Psoas muscle (tissue), 8 donors: ENCODE measurements around the gene FOXP1. TPM values are rescaled to one million over a fixed set of nuclear protein-coding genes. Genes with fewer than 3 reads are reported as not detected.
A peak's percentile ranks its signal among the peaks of the same experiment; 100 is the strongest.

Experiments used
- ATAC-seq, 4 donors: fragments of 200-7000 bp; cut with Tn5 transposase; one replicate each; pipeline ENCODE4 v1.9.1; 2020; ENCODE audit warnings: moderate library complexity in 3 of 4, mild to moderate bottlenecking in 2 of 4
- DNase-seq, 2 donors: peaks; one replicate each; pipeline ENCODE4 v3.0.0-alpha.2; 2020
- H3K27ac ChIP-seq: fragments of 200-600 bp; one replicate; pipeline ENCODE4 v1.8.0; 2022
- H3K27me3 ChIP-seq, 3 donors: fragments of 200-600 bp in 1 of 3; one replicate each; pipeline versions ENCODE4 v1.6.1 to v1.8.0; 2013 to 2022; ENCODE audit warnings: low read length in 2 of 3, mild to moderate bottlenecking in 2 of 3, moderate library complexity in 1 of 3; ENCODE audit not compliant: insufficient read depth in 3 of 3
- H3K36me3 ChIP-seq, 2 donors: fragments of 200-600 bp in 1 of 2; one replicate each; pipeline versions ENCODE4 v1.6.1 to v1.8.0; 2013 to 2022; ENCODE audit warnings: low read depth in 1 of 2, mild to moderate bottlenecking in 1 of 2, moderate library complexity in 1 of 2; ENCODE audit not compliant: insufficient read depth in 1 of 2
- H3K4me1 ChIP-seq: fragments of 200-600 bp; one replicate; pipeline ENCODE4 v1.8.0; 2022
- H3K4me3 ChIP-seq: fragments of 200-600 bp; one replicate; pipeline ENCODE4 v1.8.0; 2022; ENCODE audit warnings: mild to moderate bottlenecking
- H3K9me3 ChIP-seq: fragments of 200-600 bp; one replicate; pipeline ENCODE4 v1.8.0; 2022
- CTCF ChIP-seq: fragments of 200-600 bp; IDR thresholded peaks from one replicate; pipeline ENCODE4 v1.8.0; 2022; ENCODE audit warnings: antibody characterized with exemption
- WGBS, 3 donors: extraction: QIAGEN DNeasy Blood & Tissue Kit; methylation state at CpG; one replicate each; pipeline versions ENCODE4 v1.1.6 to v1.1.7; 2013; 5-methylcytosine and 5-hydroxymethylcytosine counted together
- intact Hi-C, 2 donors: fragments of 100-400 bp; cut with DNase I; formaldehyde crosslinking; loops; one replicate each; pipeline versions ENCODE4 v1.11.0 to v1.14.2; 2022
- polyA plus RNA-seq, 3 donors: library from polyadenylated mRNA; stranded (reverse); fragments of 200-250 nt; gene quantifications; one replicate each; pipeline ENCODE4 v1.2.3, GENCODE V29; 2013
- total RNA-seq, 4 donors: library from RNA; stranded (reverse); fragmentation: NEBNext Ultra II Directional in 2 of 4; extraction: Animal tissue kit (Norgen Biotek cat#: 25700) in 2 of 4; gene quantifications; one replicate each; pipeline versions ENCODE4 v1.2.1 to v1.2.4, GENCODE V29; 2021 to 2023
- donor health status: healthy with polysubstance abuse.
- donor health status: DM: no; HTN: no; CAD: no; lungs with moderate emphysema.
- donor health status: Bipolar disorder and iron deficiency.
- donor health status: healthy.
- donor health status: DM: yes; HTN: yes; CAD: no.
- donor health status: DM: no; HTN: no; CAD: no.
- donor health status: DM: no; HTN: no; CAD: no.
- donor health status: DM: yes; HTN: yes; CAD: no.

FOXP1 gene
- total and polyA plus RNA-seq, 7 donors = 2.6 to 26.4 (median 15.4) TPM

DNA sequence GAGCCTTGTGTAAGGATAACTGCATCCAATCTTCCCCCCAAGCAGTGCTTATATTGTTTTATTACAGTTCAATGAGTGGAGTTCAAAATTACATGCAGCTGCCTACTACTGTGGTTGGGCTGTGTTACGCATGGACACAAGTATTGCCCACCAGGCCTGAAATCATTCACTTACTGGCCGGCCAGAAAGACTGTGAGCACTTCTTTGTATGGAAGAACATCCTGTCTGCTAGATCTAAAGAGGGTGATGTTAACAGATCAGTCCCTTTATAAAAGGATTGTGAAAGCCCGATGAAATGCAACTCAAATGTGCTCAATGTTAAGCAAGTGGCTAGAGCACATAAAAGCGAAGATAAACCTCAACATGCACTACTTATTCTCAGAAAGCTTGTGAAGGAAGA is 132.5 kb downstream of the FOXP1 start:
- no peak for TF ChIP-seq CTCF

DNA sequence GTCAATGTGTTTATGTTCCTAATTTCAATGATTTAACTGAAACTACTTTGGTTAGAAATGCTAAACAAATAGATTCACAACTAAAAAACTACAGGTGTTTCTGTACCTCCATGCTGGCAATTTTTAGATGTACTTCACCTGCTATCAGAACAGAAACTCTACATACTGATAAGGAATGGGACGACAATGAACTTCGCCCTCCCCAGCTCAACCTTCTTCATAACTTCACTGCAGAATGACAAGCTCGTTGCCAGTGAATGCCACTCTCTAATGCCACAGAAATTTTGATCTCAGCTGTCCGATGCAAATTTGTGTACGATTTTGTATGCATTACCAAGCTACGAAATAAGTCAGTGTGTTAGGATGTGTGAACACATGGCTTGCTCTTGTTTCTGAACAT is 133.4 kb downstream of the FOXP1 start:
- no peak for TF ChIP-seq CTCF
- ATAC-seq (no peak), DNase-seq (no peak)
- intact Hi-C loops = loop anchor here in 1 of 2 donors (5.0 kb wide), 1 partner anchor 37 kb away; no protein-coding TSS in a partner anchor
- H3K4me3 ChIP-seq = no peak overlapping the region
- no peaks in the 10 kb centered on the region for H3K27me3 ChIP-seq
- no peaks in the 10 kb centered on the region for H3K36me3 ChIP-seq
- 47 to 69% (median 56%) methylated on average over 6 of the region's 6 CpGs for WGBS, 3 donors
- H3K9me3 ChIP-seq = no peaks in the 10 kb centered on the region
- H3K27ac ChIP-seq = no peak overlapping the region
- peaks cover 28% of the 10 kb centered on the region for H3K4me1 ChIP-seq

More for the DNA sequence above, 132.5 kb downstream of the FOXP1 start:
- 85 to 92% (median 87%) methylated on average over 4 of the region's 4 CpGs for WGBS, 3 donors
- ATAC-seq = no peak
- DNase-seq = no peak
- H3K27me3 ChIP-seq = no peaks in the 10 kb centered on the region
- no peak overlapping the region for H3K27ac ChIP-seq
- no peaks in the 10 kb centered on the region for H3K36me3 ChIP-seq
- intact Hi-C loops = loop anchor here in 1 of 2 donors (5.0 kb wide), 1 partner anchor 36 kb away; no protein-coding TSS in a partner anchor
- peaks cover 28% of the 10 kb centered on the region for H3K4me1 ChIP-seq
- H3K9me3 ChIP-seq = no peaks in the 10 kb centered on the region
- no peak overlapping the region for H3K4me3 ChIP-seq

GRCh38 chr3:71447803-71448202 is 135.7 kb downstream of the FOXP1 start:
- peak overlapping the region; percentile 39 for H3K27ac ChIP-seq

DNA sequence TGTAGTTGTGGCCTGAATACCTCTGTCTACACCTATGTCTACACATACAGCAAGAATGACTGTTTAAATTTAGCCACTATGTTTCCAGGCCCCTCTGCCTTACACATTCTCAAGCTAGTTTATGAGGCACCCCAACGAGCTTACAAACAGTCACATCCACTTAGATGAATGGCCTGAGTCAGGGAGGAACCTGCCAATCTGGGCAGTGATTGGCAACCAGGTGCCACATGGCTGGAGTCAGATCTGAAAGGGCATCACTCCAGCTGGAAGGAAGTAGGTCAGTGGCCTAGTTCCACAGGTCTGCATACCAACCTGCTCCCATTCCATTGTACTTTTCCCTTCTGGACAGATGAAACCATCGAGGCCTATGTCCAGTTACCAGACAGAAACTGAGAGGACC is 136.3 kb downstream of the FOXP1 start:
- Histone ChIP-seq H3K4me3 (no peak overlapping the region), H3K36me3 (no peaks in the 10 kb centered on the region), H3K27ac (peak overlapping the region; percentile 32), H3K4me1 (peaks cover 28% of the 10 kb centered on the region), H3K27me3 (no peaks in the 10 kb centered on the region), H3K9me3 (no peaks in the 10 kb centered on the region)
- DNase-seq (peak in 1 of 2 donors; percentile 70), ATAC-seq (peak; percentile 93 to 95 (median 94))
- TF ChIP-seq CTCF = no peak
- 25 to 37% (median 36%) methylated on average over 2 of the region's 2 CpGs for WGBS, 3 donors
- intact Hi-C loops = loop anchor here in 1 of 2 donors (5.0 kb wide), 1 partner anchor 135 kb away; the partner anchor contains the start of gene FOXP1

More at GRCh38 chr3:71447803-71448202, 135.7 kb downstream of the FOXP1 start:
- no peaks in the 10 kb centered on the region for H3K9me3 ChIP-seq
- peaks cover 28% of the 10 kb centered on the region for H3K4me1 ChIP-seq
- ATAC-seq (peak in 3 of 4 donors; percentile 27 to 54 (median 50)), DNase-seq (no peak)
- TF ChIP-seq CTCF = no peak
- H3K36me3 ChIP-seq = no peaks in the 10 kb centered on the region
- no peaks in the 10 kb centered on the region for H3K27me3 ChIP-seq
- intact Hi-C loops = loop anchor here in 1 of 2 donors (5.0 kb wide), 1 partner anchor 134 kb away; the partner anchor contains the start of gene FOXP1
- 24 to 56% (median 27%) methylated on average over 5 of the region's 5 CpGs for WGBS, 3 donors
- no peak overlapping the region for H3K4me3 ChIP-seq

DNA sequence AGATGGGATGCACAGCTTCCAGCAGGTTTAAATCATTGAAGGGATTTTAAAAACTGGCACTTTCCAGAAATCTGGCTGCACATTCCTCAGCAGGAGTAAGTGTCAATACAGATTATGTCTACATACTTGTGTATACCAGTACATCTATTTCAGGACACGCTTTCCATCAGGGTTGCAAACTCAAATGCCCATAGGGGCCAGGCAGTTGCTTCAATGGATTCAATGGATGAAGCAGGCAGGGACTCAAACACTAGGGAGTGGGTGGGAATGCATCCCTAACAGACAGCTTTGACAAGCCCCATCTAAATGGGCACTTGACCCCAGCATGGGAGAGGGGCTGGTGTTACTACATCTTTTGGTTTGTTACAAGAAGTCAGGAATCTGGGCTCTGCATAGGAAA is 136.8 kb downstream of the FOXP1 start:
- Histone ChIP-seq H3K27ac (no peak overlapping the region), H3K4me1 (peaks cover 28% of the 10 kb centered on the region), H3K27me3 (no peaks in the 10 kb centered on the region), H3K4me3 (no peak overlapping the region), H3K9me3 (no peaks in the 10 kb centered on the region), H3K36me3 (no peaks in the 10 kb centered on the region)
- 96 to 100% (median 98%) methylated on average over 1 of the region's 1 CpG for WGBS, 3 donors
- DNase-seq (no peak), ATAC-seq (no peak)
- no peak for TF ChIP-seq CTCF
- intact Hi-C loops = loop anchor here in 1 of 2 donors (5.0 kb wide), 1 partner anchor 136 kb away; the partner anchor contains the start of gene FOXP1
